Right lobe of liver (tissue), 4 donors: ENCODE measurements around the gene SIX5.

Experiments
- CTCF ChIP-seq, 4 donors: fragments of 200-600 bp in 3 of 4; fragments of 450-650 bp in 1 of 4; IDR thresholded peaks; one replicate each; pipeline versions ENCODE4 v1.5.1 to v1.8.0; 2016 to 2022; ENCODE audit warnings: antibody characterized with exemption in 4 of 4, mild to moderate bottlenecking in 2 of 4
- POLR2A ChIP-seq: fragments of 450-650 bp; IDR thresholded peaks from one replicate; pipeline ENCODE4 v1.6.1; 2017; ENCODE audit warnings: antibody characterized with exemption, mild to moderate bottlenecking
- donor health status: DM: no; HTN: no; CAD: no.
- donor health status: DM: no; HTN: no; CAD: no.
- donor health status: DM: no; HTN: yes; CAD: no.

- TF ChIP-seq CTCF (IDR thresholded peaks at IDR 0.05) (peak; percentile 96 to 98 (median 98)), POLR2A (no peak)
Measured at GRCh38 chr19:45817010-45817724, 48.1 kb upstream of the SIX5 start.
